SK-N-SH (cell line): ENCODE measurements around the gene ZP1. TPM values are rescaled to one million over a fixed set of nuclear protein-coding genes. Genes with fewer than 3 reads are reported as not detected.

Experiments used
- CTCF ChIA-PET: fragments of 300-600, 350-600 bp; formaldehyde crosslinking; extraction: SDS; loops from one replicate; lab custom pipeline; 2021; lab: Yijun Ruan, JAX
- POLR2A ChIA-PET: fragments of 350-600 bp; sonication (Branson Sonifier 250); formaldehyde crosslinking; extraction: SDS; loops from one replicate; lab custom pipeline; 2020; ENCODE audit warnings: antibody characterized with exemption, inconsistent platforms; lab: Yijun Ruan, JAX
- DNase-seq: peaks from one replicate; pipeline ENCODE4 v3.0.0; 2012
- H2AFZ ChIP-seq: fragments of 200-600 bp; sonication (generic); 2 replicates; pipeline ENCODE4 v1.8.1; 2016; ENCODE audit warnings: antibody characterized with exemption, mild to moderate bottlenecking, low read depth
- H3F3A ChIP-seq: fragments of 200-600 bp; sonication (generic); replicated peaks from 2 replicates; pipeline ENCODE3; 2016; ENCODE audit warnings: antibody characterized with exemption, mild to moderate bottlenecking; ENCODE audit not compliant: insufficient read depth
- H3K27ac ChIP-seq, 2 experiments: fragments of 200-500 bp in 1 of 2; fragments of 200-600 bp in 1 of 2; sonication (Bioruptor generic) in 1 of 2; sonication (generic), shearing (Covaris generic) in 1 of 2; 2 replicates each; pipeline versions ENCODE4 v1.5.1 to v1.6.1; 2014 to 2016; ENCODE audit warnings: low read depth in 2 of 2, inconsistent platforms in 1 of 2, low read length in 1 of 2, mild to moderate bottlenecking in 1 of 2, mixed read lengths in 1 of 2
- H3K27me3 ChIP-seq: fragments of 200-600 bp; sonication (generic), shearing (Covaris generic); 2 replicates; pipeline ENCODE4 v1.6.1; 2016; ENCODE audit warnings: mixed run types; ENCODE audit not compliant: insufficient read depth
- H3K36me3 ChIP-seq, 2 experiments: fragments of 200-500 bp in 1 of 2; fragments of 200-600 bp in 1 of 2; sonication (Bioruptor generic) in 1 of 2; sonication (generic) in 1 of 2; replicated peaks in 1 of 2; 2 replicates each; pipeline versions ENCODE3 to v1.5.1; 2014 to 2016; ENCODE audit warnings: low read length in 1 of 2, mild to moderate bottlenecking in 1 of 2; ENCODE audit not compliant: insufficient read depth in 2 of 2, control insufficient read depth in 1 of 2
- H3K4me1 ChIP-seq, 2 experiments: fragments of 200-500 bp in 1 of 2; fragments of 200-600 bp in 1 of 2; sonication (Bioruptor generic) in 1 of 2; sonication (generic), shearing (Covaris generic) in 1 of 2; 2 replicates each; pipeline versions ENCODE4 v1.5.1 to v1.6.1; 2014 to 2016; ENCODE audit warnings: low read depth in 1 of 2, low read length in 1 of 2, mixed run types in 1 of 2; ENCODE audit not compliant: insufficient read depth in 2 of 2, control insufficient read depth in 1 of 2
- H3K4me2 ChIP-seq: fragments of 200-600 bp; sonication (generic), shearing (Covaris generic); 2 replicates; pipeline ENCODE4 v1.6.1; 2017; ENCODE audit warnings: mixed run types
- H3K4me3 ChIP-seq, 2 experiments: fragments of 200-500 bp in 1 of 2; fragments of 200-600 bp in 1 of 2; sonication (Bioruptor generic) in 1 of 2; sonication (generic), shearing (Covaris generic) in 1 of 2; 2 replicates each; pipeline versions ENCODE4 v1.5.1 to v1.8.1; 2014 to 2016; ENCODE audit warnings: low read depth in 2 of 2, inconsistent platforms in 1 of 2, low read length in 1 of 2, mild to moderate bottlenecking in 1 of 2, mixed read lengths in 1 of 2, moderate library complexity in 1 of 2
- H3K79me2 ChIP-seq: fragments of 200-600 bp; sonication (generic); 2 replicates; pipeline ENCODE4 v1.8.1; 2017; ENCODE audit warnings: mild to moderate bottlenecking; ENCODE audit not compliant: insufficient read depth
- H3K9ac ChIP-seq: fragments of 200-600 bp; sonication (generic); 2 replicates; pipeline ENCODE4 v1.6.1; 2017; ENCODE audit warnings: mixed run types
- H3K9me2 ChIP-seq: fragments of 200-600 bp; sonication (generic); 2 replicates; pipeline ENCODE4 v1.6.1; 2017; ENCODE audit warnings: mixed run types
- H3K9me3 ChIP-seq: fragments of 200-600 bp; sonication (generic); 2 replicates; pipeline ENCODE4 v1.6.1; 2017; ENCODE audit warnings: mixed run types, mild to moderate bottlenecking, moderate library complexity
- H4K20me1 ChIP-seq: fragments of 200-600 bp; sonication (generic); 2 replicates; pipeline ENCODE4 v1.6.1; 2017; ENCODE audit warnings: mild to moderate bottlenecking, mixed run types; ENCODE audit not compliant: insufficient read depth
- CHD2 ChIP-seq: fragments of 150-350 bp; IDR thresholded peaks from 2 replicates; pipeline ENCODE4 v1.6.1; 2018; ENCODE audit warnings: low read length; ENCODE audit not compliant: partially characterized antibody
- EZH2phosphoT487 ChIP-seq: fragments of 200-600 bp; sonication (generic); IDR thresholded peaks from 2 replicates; pipeline ENCODE4 v1.6.1; 2017; ENCODE audit warnings: low read depth, mixed run types, mild to moderate bottlenecking, antibody characterized with exemption, moderate library complexity, borderline replicate concordance
- FOSL2 ChIP-seq: IDR thresholded peaks from 2 replicates; pipeline ENCODE4 v1.4.0; 2012; ENCODE audit warnings: low read depth, mild to moderate bottlenecking, moderate library complexity, borderline replicate concordance
- FOXJ3 ChIP-seq: sonication (generic); formaldehyde crosslinking; IDR thresholded peaks from 2 replicates; pipeline ENCODE4 v1.5.1; 2020; ENCODE audit warnings: mild to moderate bottlenecking, missing genetic modification reagents
- GABPA ChIP-seq: IDR thresholded peaks from 2 replicates; pipeline ENCODE4 v1.4.0; 2012; ENCODE audit warnings: low read depth, mild to moderate bottlenecking
- GATA2 ChIP-seq: sonication (generic); formaldehyde crosslinking; IDR thresholded peaks from 2 replicates; pipeline ENCODE4 v1.5.0; 2020; ENCODE audit warnings: mild to moderate bottlenecking, missing genetic modification reagents
- MEF2A ChIP-seq: IDR thresholded peaks from 2 replicates; pipeline ENCODE4 v1.4.0; 2012; ENCODE audit warnings: low read depth, borderline replicate concordance
- MXI1 ChIP-seq: IDR thresholded peaks from 2 replicates; pipeline ENCODE4 v1.6.1; 2012; ENCODE audit warnings: mild to moderate bottlenecking, low read depth, low read length, improper control_type of control experiment
- NFIC ChIP-seq: IDR thresholded peaks from 2 replicates; pipeline ENCODE4 v1.4.0; 2012; ENCODE audit warnings: borderline replicate concordance
- NRF1 ChIP-seq: IDR thresholded peaks from 2 replicates; pipeline ENCODE4 v1.6.1; 2012; ENCODE audit warnings: low read depth, mild to moderate bottlenecking, low read length
- RXRA ChIP-seq: IDR thresholded peaks from 2 replicates; pipeline ENCODE4 v1.4.0; 2012; ENCODE audit warnings: low read depth, mild to moderate bottlenecking, borderline replicate concordance
- TAF1 ChIP-seq: IDR thresholded peaks from 2 replicates; pipeline ENCODE4 v1.6.1; 2012; ENCODE audit warnings: low read depth, mild to moderate bottlenecking, low read length, moderate library complexity, borderline replicate concordance
- TCF12 ChIP-seq: IDR thresholded peaks from 2 replicates; pipeline ENCODE4 v1.4.0; 2012
- TEAD4 ChIP-seq: IDR thresholded peaks from 2 replicates; pipeline ENCODE4 v1.4.0; 2012; ENCODE audit warnings: mild to moderate bottlenecking, borderline replicate concordance; ENCODE audit not compliant: insufficient read depth
- YY1 ChIP-seq: IDR thresholded peaks from 2 replicates; pipeline ENCODE4 v1.4.0; 2012; ENCODE audit warnings: low read depth, mild to moderate bottlenecking
- WGBS: methylation state at CpG from one replicate; pipeline ENCODE4 v1.1.6; 2017; ENCODE audit warnings: low lambda C conversion rate; 5-methylcytosine and 5-hydroxymethylcytosine counted together
- polyA plus RNA-seq, 3 experiments: library from polyadenylated mRNA; depleted of rRNA; stranded (reverse); fragments of >200 nt; gene quantifications; 2 replicates each; pipeline ENCODE4 v1.2.3, GENCODE V29; 2012
- TF ChIP-seq, protein P1 (sequence below): IDR thresholded peaks from 2 replicates; pipeline ENCODE4 v1.6.1; 2012; ENCODE audit warnings: mild to moderate bottlenecking, low read depth, low read length, moderate library complexity

The ZP1 gene
- polyA plus RNA-seq, 1 of the 3 experiments (the other 2 are of a cell fraction), result not detected

GRCh38 chr11:60876168-60876485, 8.8 kb downstream of the ZP1 start:
- Histone ChIP-seq H3K4me1 (peaks cover 0 to 8% of the 10 kb centered on the region in 2 experiments; a peak in 1 of 4 replicates), H3K36me3 (peaks cover 0 to 20% of the 10 kb centered on the region in 2 experiments), H3K4me3 (no peak overlapping the region), H3K4me2 (no peak overlapping the region), H3K27ac (no peak overlapping the region), H3K9me2 (no peaks in the 10 kb centered on the region), H4K20me1 (no peaks in the 10 kb centered on the region), H3K9me3 (no peaks in the 10 kb centered on the region), H3K79me2 (no peaks in the 10 kb centered on the region), H3F3A (no peaks in the 10 kb centered on the region), H2AFZ (no peak overlapping the region), H3K27me3 (no peaks in the 10 kb centered on the region), H3K9ac (no peak overlapping the region)
- no peak for DNase-seq
- CTCF ChIA-PET, result interaction anchor here (1.5 to 2.7 kb wide), 2 partner anchors 11 to 101 kb away, joined by 3 to 8 read pairs; no protein-coding TSS in a partner anchor
- POLR2A ChIA-PET, result no interaction called here
- 93% methylated on average over 2 of the region's 2 CpGs for WGBS
- no peak for TF ChIP-seq NRF1
- no peak for TF ChIP-seq CHD2
- TF ChIP-seq MXI1, result no peak
- TF ChIP-seq MEF2A, result no peak
- TF ChIP-seq FOXJ3 (CRISPR knock-in tag), result no peak
- no peak for TF ChIP-seq RXRA
- TF ChIP-seq EZH2phosphoT487, result no peak
- no peak for TF ChIP-seq TCF12
- TF ChIP-seq FOSL2, result no peak
- TF ChIP-seq GATA2, result no peak
- TF ChIP-seq NFIC, result no peak
- no peak for TF ChIP-seq TAF1
- no peak for TF ChIP-seq YY1
- TF ChIP-seq, protein P1, sequence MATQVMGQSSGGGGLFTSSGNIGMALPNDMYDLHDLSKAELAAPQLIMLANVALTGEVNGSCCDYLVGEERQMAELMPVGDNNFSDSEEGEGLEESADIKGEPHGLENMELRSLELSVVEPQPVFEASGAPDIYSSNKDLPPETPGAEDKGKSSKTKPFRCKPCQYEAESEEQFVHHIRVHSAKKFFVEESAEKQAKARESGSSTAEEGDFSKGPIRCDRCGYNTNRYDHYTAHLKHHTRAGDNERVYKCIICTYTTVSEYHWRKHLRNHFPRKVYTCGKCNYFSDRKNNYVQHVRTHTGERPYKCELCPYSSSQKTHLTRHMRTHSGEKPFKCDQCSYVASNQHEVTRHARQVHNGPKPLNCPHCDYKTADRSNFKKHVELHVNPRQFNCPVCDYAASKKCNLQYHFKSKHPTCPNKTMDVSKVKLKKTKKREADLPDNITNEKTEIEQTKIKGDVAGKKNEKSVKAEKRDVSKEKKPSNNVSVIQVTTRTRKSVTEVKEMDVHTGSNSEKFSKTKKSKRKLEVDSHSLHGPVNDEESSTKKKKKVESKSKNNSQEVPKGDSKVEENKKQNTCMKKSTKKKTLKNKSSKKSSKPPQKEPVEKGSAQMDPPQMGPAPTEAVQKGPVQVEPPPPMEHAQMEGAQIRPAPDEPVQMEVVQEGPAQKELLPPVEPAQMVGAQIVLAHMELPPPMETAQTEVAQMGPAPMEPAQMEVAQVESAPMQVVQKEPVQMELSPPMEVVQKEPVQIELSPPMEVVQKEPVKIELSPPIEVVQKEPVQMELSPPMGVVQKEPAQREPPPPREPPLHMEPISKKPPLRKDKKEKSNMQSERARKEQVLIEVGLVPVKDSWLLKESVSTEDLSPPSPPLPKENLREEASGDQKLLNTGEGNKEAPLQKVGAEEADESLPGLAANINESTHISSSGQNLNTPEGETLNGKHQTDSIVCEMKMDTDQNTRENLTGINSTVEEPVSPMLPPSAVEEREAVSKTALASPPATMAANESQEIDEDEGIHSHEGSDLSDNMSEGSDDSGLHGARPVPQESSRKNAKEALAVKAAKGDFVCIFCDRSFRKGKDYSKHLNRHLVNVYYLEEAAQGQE, result no peak
- no peak for TF ChIP-seq GABPA
- no peak for TF ChIP-seq TEAD4
